ENCODE results near the gene AS3MT. TPM values are rescaled to one million over a fixed set of nuclear protein-coding genes. Genes with fewer than 3 reads are reported as not detected.
"Not testable (repeated sequence)": the region's sequence is repeated elsewhere in the genome, so short reads cannot be mapped to it uniquely, and the experiment has no call there.

AS3MT gene
- total RNA-seq, 1 donor, result under 0.01 TPM

GRCh38 chr10:102853237-102853636, 16.0 kb upstream of the AS3MT start:
- DNase-seq (ENCODE audit: low read depth in 2 of 3, low spot score in 2 of 3), result not testable (repeated sequence)

- DNase-seq (ENCODE audit: low read depth in 2 of 3, low spot score in 2 of 3), result not testable (repeated sequence)
These were observed 13.4 kb upstream of the AS3MT start for GRCh38 chr10:102855731-102856436.

GRCh38 chr10:102856758-102857424, 12.4 kb upstream of the AS3MT start:
- DNase-seq (ENCODE audit: low read depth in 2 of 3, low spot score in 2 of 3), result no peak

GRCh38 chr10:102859911-102860310, 9.4 kb upstream of the AS3MT start:
- no peak for DNase-seq (ENCODE audit: low read depth in 2 of 3, low spot score in 2 of 3)

GRCh38 chr10:102863660-102864059, 5.6 kb upstream of the AS3MT start:
- no peak for DNase-seq (ENCODE audit: low read depth in 2 of 3, low spot score in 2 of 3)

- DNase-seq (ENCODE audit: low read depth in 2 of 3, low spot score in 2 of 3), result no peak
These were observed 3.6 kb upstream of the AS3MT start for GRCh38 chr10:102865620-102866019.

GRCh38 chr10:102868911-102869257, 386 bp upstream of the AS3MT start:
- no peak for DNase-seq (ENCODE audit: low read depth in 2 of 3, low spot score in 2 of 3)

GRCh38 chr10:102870221-102870620, 951 bp downstream of the AS3MT start:
- no peak for DNase-seq (ENCODE audit: low read depth in 2 of 3, low spot score in 2 of 3)

- DNase-seq (ENCODE audit: low read depth in 2 of 3, low spot score in 2 of 3), result no peak
These were observed 2.9 kb downstream of the AS3MT start for GRCh38 chr10:102872163-102872562.

GRCh38 chr10:102876747-102877153, 7.5 kb downstream of the AS3MT start:
- no peak for DNase-seq (ENCODE audit: low read depth in 2 of 3, low spot score in 2 of 3)

GRCh38 chr10:102878629-102879028, 9.4 kb downstream of the AS3MT start:
- DNase-seq (ENCODE audit: low read depth in 2 of 3, low spot score in 2 of 3), result no peak

GRCh38 chr10:102880256-102880655, 11.0 kb downstream of the AS3MT start:
- no peak for DNase-seq (ENCODE audit: low read depth in 2 of 3, low spot score in 2 of 3)

GRCh38 chr10:102888048-102888447, 18.8 kb downstream of the AS3MT start:
- no peak for DNase-seq (ENCODE audit: low read depth in 2 of 3, low spot score in 2 of 3)

- DNase-seq (ENCODE audit: low read depth in 2 of 3, low spot score in 2 of 3), result no peak
These were observed 25.4 kb downstream of the AS3MT start for GRCh38 chr10:102894466-102895213.

- peak in 2 of 3 donors; percentile 19 to 67 for DNase-seq (ENCODE audit: low read depth in 2 of 3, low spot score in 2 of 3)
These were observed 30.7 kb downstream of the AS3MT start for GRCh38 chr10:102900006-102900405.

GRCh38 chr10:102904346-102904745, 35.1 kb downstream of the AS3MT start:
- no peak for DNase-seq (ENCODE audit: low read depth in 2 of 3, low spot score in 2 of 3)

GRCh38 chr10:102906507-102906906, 37.2 kb downstream of the AS3MT start:
- DNase-seq (ENCODE audit: low read depth in 2 of 3, low spot score in 2 of 3), result no peak

GRCh38 chr10:102914781-102915180, 45.5 kb downstream of the AS3MT start:
- DNase-seq (ENCODE audit: low read depth in 2 of 3, low spot score in 2 of 3), result no peak

GRCh38 chr10:102916173-102916572, 46.9 kb downstream of the AS3MT start:
- no peak for DNase-seq (ENCODE audit: low read depth in 2 of 3, low spot score in 2 of 3)

GRCh38 chr10:102917314-102917961, 48.2 kb downstream of the AS3MT start:
- DNase-seq (ENCODE audit: low read depth in 2 of 3, low spot score in 2 of 3), result peak in 2 of 3 donors; percentile 79 to 86
